ENCODE data around the gene TBCE.

The TBCE gene

DNA sequence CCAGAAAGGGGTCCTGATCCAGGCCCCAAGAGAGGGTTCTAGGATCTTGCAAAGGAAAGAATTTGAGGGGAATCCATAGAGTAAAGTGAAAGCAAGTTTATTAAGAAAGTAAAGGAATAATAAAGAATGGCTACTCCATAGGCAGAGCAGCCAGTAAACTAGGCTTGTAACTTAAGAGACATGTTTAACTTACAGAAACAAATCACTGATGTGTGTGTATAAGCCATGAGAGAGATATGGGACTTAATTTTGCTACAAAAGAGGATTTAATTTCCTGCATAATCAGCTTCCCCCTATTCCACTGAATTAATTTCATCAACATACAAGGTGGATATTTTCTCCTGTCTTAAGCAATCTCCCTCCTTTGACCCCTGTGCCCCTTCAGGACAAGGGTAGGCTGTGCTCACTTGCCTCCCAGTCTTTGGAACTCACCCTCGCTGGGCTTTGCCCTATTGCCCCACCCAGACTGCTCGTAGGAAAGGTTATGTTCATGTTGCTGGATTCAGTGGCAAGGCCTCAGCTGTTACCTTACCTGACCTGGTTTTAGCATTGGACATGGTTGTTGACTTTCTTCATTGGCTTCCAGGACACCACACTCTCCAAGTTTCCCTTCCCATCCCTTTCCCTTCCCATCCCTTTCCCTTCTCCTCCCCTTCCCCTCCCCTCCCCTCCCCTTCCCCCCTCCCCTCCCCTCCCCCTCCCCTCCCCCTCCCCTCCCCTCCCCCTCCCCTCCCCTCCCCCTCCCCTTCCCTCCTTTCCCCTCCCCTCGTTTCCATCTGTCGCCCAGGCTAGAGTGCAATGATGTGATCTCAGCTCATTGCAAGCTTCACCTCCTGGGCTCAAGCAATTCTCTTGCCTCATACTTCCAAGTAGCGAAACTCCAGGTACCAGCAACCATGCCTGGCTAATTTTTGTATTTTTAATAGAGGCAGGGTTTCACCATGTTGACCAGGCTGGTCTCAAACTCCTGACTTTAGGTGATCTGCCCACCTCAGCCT, 44.6 kb downstream of the TBCE start:
- DNase-seq: no peak

DNA sequence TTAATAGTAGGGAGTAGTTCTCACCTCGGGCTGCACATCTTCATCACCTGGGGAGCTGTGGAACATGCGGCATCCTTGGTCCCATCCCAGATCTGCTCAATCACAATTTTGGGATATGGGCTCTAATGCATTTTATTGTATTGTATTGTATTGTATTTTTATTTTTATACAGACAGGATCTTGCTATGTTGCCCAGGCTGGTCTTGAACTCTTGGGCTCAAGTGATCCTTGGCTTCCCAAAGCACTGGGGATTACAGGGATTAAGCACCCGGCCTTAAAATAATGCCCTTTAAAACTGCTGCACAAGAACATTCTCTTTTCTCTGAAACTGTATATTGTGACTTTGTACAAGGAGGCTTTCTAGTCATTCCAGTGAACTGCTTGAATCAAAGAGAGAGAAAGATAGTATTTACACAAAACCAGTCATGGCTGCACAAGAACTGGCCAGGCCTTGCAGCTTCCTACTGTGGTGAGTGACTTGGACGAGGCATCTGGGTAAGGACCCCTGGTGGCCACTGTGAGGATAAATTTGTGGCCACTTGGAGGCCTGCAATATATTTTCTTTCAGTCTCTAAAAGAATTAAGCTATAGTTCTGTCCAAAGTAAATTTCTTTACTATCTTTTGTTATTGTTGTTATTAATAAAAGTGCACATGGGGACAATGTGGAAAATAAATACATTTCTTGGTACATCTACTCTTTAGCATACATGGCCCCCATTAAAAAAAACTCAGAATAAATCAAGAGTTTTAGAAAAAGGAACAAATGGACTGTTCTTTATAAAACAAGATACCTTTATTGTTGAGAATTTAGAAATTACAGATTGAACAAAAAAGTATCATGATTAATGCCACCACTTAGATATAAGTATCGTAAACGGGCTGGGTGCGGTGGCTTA, 48.0 kb downstream of the TBCE start:
- DNase-seq: peak in 2 of 4 experiments; percentile 6 to 29

DNA sequence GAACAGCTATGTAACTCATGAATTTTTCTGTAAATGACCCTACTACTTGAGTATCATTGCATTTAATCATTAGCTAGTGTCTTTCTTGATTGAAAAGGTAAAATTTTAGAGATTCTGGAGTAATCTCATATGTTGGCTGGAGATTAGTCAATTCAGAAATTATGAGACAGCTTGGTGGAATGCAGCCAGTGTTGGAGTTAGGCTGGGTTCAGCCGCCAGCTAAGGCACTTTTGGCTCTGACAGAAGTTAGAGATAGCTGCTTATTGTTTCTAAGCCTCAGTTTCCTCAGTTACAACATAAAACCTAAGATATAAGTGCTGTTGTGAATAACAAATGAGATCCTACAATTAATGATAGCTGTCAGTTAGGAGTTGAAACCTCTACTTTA, 49.4 kb downstream of the TBCE start:
- DNase-seq: no peak

GRCh38 chr1:235417086-235417697, 50.0 kb downstream of the TBCE start:
- peak; percentile 9 to 19 (median 12) for DNase-seq

DNA sequence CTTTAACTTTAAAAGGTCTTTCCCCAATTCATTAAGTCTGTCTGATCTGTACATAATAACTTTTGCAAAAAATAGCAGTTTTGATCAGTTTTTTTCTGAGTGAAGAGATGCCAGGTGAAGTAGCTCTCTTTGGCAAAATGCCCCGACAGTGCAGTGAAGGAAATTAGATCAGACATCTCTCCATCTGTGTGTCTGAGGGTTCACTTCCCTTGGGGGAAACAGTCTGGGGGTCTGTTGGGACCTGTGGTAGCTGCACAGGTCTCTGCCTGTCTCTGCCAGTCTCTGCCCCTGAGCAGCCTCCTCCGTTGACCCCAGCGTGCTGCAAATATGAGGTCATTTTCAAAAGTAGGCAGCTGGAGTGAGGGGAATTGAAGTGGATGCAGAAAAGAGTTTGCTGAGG, 54.5 kb downstream of the TBCE start:
- DNase-seq: no peak

GRCh38 chr1:235423214-235423652, 56.0 kb downstream of the TBCE start:
- no peak for DNase-seq

- no peak for DNase-seq
Observed at GRCh38 chr1:235424092-235424491, 56.9 kb downstream of the TBCE start.

DNA sequence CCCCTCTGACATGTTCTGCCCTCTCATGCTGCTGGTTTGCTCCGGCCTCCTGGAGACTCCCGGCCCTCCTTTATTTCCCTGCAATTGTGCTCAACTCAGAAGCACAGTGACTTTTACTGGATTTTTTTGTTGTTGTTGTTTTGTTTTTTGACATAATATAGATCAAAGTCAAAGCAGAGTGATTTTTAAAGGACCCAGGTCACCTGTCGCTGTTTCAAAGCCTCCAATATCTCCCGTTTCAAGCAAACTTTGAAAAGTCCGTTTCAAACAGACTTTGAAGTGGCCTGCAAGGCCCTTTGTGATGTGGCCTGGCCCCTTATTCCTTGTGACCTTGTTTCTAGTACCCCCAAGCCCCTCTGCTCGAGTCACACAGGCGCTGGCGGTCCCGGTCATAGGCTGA, 58.1 kb downstream of the TBCE start:
- no peak for DNase-seq

DNA sequence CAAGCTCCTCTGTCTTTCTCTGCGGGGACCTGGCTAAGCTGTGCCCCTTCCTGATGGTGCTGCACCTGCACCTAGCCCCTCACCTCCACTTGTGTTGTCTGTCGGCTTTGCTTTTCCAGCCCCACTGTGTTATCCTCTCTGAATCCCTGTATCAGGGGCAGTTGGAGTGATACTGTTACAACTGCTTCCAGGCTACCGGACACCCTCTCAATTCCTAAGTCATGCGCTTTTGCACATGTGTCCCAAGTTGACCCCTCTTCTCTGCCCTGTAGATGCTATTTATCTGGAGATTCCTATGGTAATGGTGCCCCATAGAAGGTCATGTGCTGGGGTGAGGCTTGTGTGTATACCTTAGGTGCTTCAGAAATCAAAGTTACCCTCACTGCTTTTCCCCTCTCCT, 58.9 kb downstream of the TBCE start:
- DNase-seq: no peak

DNA sequence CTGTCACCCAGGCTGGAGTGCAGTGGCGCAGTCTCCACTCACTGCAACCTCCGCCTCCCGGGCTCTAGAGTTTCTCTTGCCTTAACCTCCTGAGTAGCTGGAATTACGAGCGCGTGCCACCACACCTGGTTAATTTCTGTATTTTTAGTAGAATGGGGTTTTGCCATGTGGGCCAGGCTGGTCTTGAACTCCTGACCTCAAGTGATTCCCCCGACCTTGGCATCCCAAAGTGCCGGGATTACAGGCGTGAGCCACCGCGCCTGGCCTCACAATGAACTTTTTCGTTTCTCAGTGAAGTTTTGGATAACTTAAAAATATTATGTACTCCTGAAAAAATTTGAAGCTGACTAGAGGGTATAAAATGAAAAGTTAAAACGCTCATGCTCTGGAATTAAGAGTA, 59.5 kb downstream of the TBCE start:
- DNase-seq: no peak

DNA sequence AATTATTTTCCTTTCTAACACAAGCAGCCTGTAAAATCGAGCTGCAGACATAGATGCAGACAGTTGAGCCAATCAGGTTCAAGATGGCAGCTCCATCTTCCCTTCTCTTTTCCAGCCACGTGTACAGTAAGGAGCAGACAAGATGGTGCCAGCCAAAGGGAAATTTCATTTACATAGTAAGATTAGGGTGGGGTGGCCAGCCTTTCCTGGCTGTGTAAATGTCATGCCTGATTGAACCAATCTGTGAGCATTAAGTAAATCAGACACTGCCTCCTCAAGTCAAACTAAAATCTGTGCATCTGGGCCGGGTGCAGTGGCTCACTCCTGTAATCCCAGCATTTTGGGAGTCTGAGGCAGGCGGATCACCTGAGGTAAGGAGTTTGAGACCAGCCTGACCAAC, 60.2 kb downstream of the TBCE start:
- DNase-seq: no peak

- DNase-seq: no peak
Observed at GRCh38 chr1:235429143-235429542, 61.9 kb downstream of the TBCE start.

DNA sequence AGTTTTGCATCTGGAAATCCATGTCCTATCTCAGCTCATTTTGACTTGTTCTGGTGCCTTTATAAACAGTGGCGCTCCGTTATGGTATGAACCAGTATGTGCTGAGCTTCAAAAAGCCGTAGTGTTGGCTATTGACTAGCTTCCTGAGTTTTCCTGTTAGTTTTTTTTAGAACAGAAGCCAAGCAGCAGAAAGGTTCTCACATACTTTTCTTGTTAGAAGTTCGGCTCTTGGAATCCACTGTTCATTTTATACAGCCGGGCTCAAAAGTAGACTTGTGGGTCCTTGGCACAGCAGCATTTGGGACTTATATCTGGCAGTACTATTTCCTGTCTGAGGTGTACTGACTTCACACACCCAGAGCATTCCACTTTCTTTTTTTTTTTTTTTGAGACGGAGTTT, 63.8 kb downstream of the TBCE start:
- no peak for DNase-seq

DNA sequence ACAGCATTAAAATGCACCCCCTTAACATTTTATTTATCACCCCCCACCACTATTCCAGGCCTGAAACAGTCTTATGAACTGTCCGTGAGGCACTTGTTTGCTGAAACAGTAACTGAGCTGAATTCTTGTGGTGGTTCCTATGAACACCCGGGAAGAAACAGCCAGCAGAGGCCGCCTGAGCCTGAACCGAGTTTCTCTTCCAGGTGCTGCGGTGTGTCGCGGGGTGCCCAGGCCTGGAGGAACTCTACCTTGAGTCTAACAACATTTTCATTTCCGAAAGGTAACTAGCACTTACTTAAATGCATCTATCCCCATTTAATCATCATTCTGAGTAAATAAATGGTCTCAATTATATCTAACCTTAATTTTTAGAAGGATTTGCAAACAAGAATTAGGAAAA, 66.8 kb downstream of the TBCE start:
- no peak for DNase-seq

DNA sequence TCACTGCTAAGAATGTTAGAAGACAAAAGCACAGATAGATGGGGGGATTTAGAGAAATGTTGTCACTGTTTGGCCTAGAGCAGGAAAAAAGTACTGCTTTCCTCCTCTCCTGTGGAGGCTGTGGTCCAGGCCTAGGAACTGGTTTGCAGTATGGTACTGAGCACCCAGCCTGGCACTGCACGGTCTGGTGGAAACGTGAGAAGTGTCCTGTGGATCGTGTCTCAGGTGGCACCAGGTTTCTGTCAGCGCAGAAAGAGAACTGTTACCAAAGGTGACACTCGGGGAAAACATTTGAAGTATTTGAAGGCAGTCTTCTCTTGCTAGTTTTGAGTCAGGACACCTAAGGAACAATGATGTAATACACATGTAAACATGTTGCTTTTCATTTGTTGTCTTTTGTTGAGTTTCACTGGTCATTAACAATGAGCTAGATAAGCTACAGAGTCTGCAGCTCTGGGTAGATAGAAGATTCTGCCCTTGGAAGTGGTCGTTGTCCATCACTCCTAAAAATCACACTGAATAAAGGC, 74.0 kb downstream of the TBCE start:
- no peak for DNase-seq

DNA sequence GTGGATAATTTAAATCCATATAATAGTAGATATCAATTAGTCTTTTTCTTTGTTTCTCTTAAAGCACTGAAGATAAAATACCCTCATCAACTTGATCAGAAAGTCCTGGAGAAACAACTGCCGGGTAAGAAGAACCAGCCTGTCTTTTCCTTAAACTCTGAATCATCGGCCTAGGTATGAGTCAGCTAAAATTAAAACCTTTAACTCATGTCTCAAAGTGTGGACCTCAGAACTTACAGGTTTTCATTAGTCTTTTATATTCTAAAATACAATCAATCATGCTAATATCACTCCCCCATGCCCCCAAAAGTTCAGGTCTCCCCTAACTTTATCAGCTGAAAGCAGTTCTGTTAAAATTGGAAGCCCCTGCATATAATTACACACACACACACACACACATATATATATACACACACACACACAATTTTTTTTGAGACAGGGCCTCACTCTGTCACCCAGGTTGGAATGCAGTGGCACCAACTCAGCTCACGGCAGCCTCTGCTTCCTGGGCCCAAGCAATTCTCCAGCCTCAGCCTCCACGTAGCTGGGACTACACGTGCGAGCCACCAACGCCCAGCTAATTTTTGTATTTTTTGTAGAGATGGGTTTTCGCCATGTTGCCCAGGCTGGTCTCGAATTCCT, 75.7 kb downstream of the TBCE start:
- no peak for DNase-seq

- DNase-seq: no peak
Observed at GRCh38 chr1:235448616-235449015, 81.4 kb downstream of the TBCE start.

- no peak for DNase-seq
Observed at GRCh38 chr1:235450433-235450832, 83.2 kb downstream of the TBCE start.

DNA sequence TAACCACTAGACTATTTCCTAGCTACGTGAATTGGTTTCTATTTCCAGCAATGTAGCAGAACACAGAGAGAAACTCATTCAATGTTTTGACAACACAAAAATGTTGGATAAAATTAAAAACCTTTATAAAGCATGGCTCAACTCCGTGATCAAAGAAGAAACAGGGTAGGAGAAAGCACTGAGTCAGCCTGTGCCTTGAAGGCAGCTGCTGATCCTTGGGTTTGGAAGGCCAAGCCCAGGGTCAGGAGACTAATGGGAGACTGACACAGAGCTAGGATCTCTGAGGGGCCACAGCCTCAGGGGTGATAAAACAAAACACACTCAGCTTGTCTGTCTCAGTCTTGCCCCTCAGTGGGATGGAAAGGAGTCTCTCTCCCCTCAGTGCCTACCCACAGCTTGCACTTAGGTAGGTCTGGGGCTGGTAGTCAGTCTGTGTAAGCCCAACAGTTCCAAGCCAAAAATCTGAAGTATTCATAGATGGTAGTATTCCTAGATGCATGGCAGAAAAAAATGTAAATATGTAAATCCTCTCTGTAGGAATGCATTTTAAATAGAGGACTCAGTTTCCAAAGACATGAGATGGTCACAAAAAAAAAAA, 83.8 kb downstream of the TBCE start:
- DNase-seq: no peak

DNA sequence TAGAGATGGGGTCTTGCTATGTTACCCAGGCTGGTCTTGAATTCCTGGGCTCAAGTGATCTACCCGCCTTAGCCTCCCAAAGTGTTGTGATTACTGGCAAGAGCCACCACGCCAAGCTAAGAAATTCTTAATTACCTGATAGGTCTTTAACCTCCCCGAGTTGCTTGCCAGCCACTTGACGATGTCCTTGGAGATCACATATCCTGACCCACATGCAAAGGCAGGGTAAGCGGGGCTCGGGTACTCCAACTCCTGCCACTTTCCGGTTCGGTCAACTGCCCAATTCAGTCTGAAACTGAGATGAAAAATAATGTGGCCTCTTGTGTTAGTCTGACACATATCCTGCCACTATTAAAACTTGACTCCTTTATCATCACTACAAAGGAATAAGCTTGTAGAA, 86.8 kb downstream of the TBCE start:
- DNase-seq: no peak

DNA sequence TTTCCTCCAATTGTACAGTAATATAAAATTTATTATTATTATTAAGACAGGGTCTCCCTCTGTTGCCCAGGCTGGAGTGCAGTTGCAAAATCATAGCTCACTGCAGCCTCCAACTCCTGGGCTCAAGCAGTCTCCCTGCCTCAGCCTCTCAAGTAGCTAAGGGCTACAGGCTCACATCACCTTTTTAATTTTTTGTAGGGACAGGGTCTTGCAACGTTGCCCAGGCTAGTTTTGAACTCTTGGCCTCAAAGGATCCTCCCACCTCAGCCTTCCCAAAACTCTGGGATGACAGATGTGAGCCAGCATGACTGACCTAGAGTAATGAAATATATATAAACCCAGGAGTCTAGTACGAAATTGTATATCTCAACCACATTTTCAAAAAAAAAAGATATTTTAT, 87.9 kb downstream of the TBCE start:
- no peak for DNase-seq

- no peak for DNase-seq
Observed at GRCh38 chr1:235455823-235456222, 88.6 kb downstream of the TBCE start.

All from activated naive CD4-positive, alpha-beta T cell (primary cell).